Upper lobe of left lung (tissue), 6 donors: Measurements from ENCODE around the gene SEMA3D. TPM values are rescaled to one million over a fixed set of nuclear protein-coding genes. Genes with fewer than 3 reads are reported as not detected.

Experiments used
- ATAC-seq, 2 donors: fragments of 200-7000 bp; cut with Tn5 transposase; one replicate each; pipeline ENCODE4 v1.9.1; 2022; ENCODE audit warnings: mild to moderate bottlenecking in 2 of 2, moderate library complexity in 2 of 2; ENCODE audit not compliant: low FRiP score in 2 of 2
- DNase-seq, 2 donors: peaks; one replicate each; pipeline ENCODE4 v3.0.0-alpha.2; 2019 to 2020
- H3K27ac ChIP-seq, 4 donors: fragments of 200-600 bp; sonication (generic); one replicate each; pipeline ENCODE4 v1.5.1; 2016 to 2019
- H3K27me3 ChIP-seq, 4 donors: fragments of 200-600 bp; sonication (generic); one replicate each; pipeline ENCODE4 v1.5.1; 2017 to 2019
- H3K36me3 ChIP-seq, 4 donors: fragments of 200-600 bp; sonication (generic); one replicate each; pipeline ENCODE4 v1.5.1; 2016 to 2019
- H3K4me1 ChIP-seq, 4 donors: fragments of 200-600 bp; sonication (generic); one replicate each; pipeline ENCODE4 v1.5.1; 2018 to 2019
- H3K4me3 ChIP-seq, 4 donors: fragments of 200-600 bp; sonication (generic); one replicate each; pipeline ENCODE4 v1.5.1; 2017 to 2019; ENCODE audit warnings: mild to moderate bottlenecking in 2 of 4, moderate library complexity in 1 of 4
- H3K9me3 ChIP-seq, 4 donors: fragments of 200-600 bp; sonication (generic); one replicate each; pipeline ENCODE4 v1.5.1; 2018 to 2019
- CTCF ChIP-seq, 6 experiments: fragments of 450-650 bp in 4 of 6; fragments of 200-600 bp in 2 of 6; sonication (generic) in 2 of 6; IDR thresholded peaks; one replicate each; pipeline ENCODE4 v1.5.1; 2016 to 2019; ENCODE audit warnings: antibody characterized with exemption in 6 of 6
- EP300 ChIP-seq, 4 donors: sonication (generic); formaldehyde crosslinking; IDR thresholded peaks; one replicate each; pipeline ENCODE4 v1.5.1; 2017; ENCODE audit warnings: antibody characterized with exemption in 4 of 4, control low read depth in 2 of 4
- POLR2A ChIP-seq, 4 donors: fragments of 450-650 bp; IDR thresholded peaks; one replicate each; pipeline ENCODE4 v1.5.1; 2016 to 2017; ENCODE audit warnings: antibody characterized with exemption in 4 of 4, mild to moderate bottlenecking in 2 of 4
- POLR2AphosphoS5 ChIP-seq, 2 donors: sonication (generic); formaldehyde crosslinking; IDR thresholded peaks; one replicate each; pipeline ENCODE4 v1.5.1; 2017; ENCODE audit warnings: antibody characterized with exemption in 2 of 2
- WGBS, 2 donors: methylation state at CpG; one replicate each; pipeline ENCODE4 v1.1.5; 2017 to 2018; 5-methylcytosine and 5-hydroxymethylcytosine counted together
- total RNA-seq, 6 donors: library from RNA; depleted of rRNA in 4 of 6; stranded (reverse); fragments of >200 nt in 4 of 6; gene quantifications; one replicate each; pipeline versions ENCODE4 v1.1.0 to v1.2.1, GENCODE V29; 2016 to 2021
- donor health status: DM: no; HTN: no; CAD: no; lungs with moderate emphysema.
- donor health status: DM: no; HTN: yes; CAD: no; lungs with severe emphysema.

The SEMA3D gene
- total RNA-seq, 6 donors from 2014 or later = 1.7 to 8.1 (median 3.5) TPM

- no peak for ATAC-seq
Observed at GRCh38 chr7:84953234-84953633, 233.6 kb downstream of the SEMA3D start.

GRCh38 chr7:84950836-84951235, 236.0 kb downstream of the SEMA3D start:
- no peaks in the 10 kb centered on the region for H3K4me1 ChIP-seq
- ATAC-seq (no peak), DNase-seq (no peak)
- H3K27me3 ChIP-seq = no peaks in the 10 kb centered on the region
- no peaks in the 10 kb centered on the region for H3K9me3 ChIP-seq
- TF ChIP-seq CTCF (IDR thresholded peaks at IDR 0.05) (no peak), POLR2AphosphoS5 (IDR thresholded peaks at IDR 0.05) (no peak), EP300 (IDR thresholded peaks at IDR 0.05) (no peak), POLR2A (IDR thresholded peaks at IDR 0.05) (no peak)
- H3K36me3 ChIP-seq = no peaks in the 10 kb centered on the region
- H3K4me3 ChIP-seq = no peak overlapping the region
- H3K27ac ChIP-seq = no peak overlapping the region

More at GRCh38 chr7:84953234-84953633, 233.6 kb downstream of the SEMA3D start:
- TF ChIP-seq POLR2AphosphoS5 (IDR thresholded peaks at IDR 0.05) (no peak), POLR2A (IDR thresholded peaks at IDR 0.05) (no peak)
- H3K27ac ChIP-seq = no peak overlapping the region
- no peak for DNase-seq
- H3K4me3 ChIP-seq = no peak overlapping the region
- no peaks in the 10 kb centered on the region for H3K27me3 ChIP-seq
- no peaks in the 10 kb centered on the region for H3K36me3 ChIP-seq
- H3K4me1 ChIP-seq = no peaks in the 10 kb centered on the region
- 56 to 66% methylated on average over 5 of the region's 5 CpGs for WGBS, 2 donors
- no peaks in the 10 kb centered on the region for H3K9me3 ChIP-seq

GRCh38 chr7:84949501-84949900, 237.4 kb downstream of the SEMA3D start:
- Histone ChIP-seq H3K27ac (no peak overlapping the region), H3K36me3 (no peaks in the 10 kb centered on the region), H3K27me3 (no peaks in the 10 kb centered on the region), H3K4me3 (no peak overlapping the region), H3K4me1 (no peaks in the 10 kb centered on the region), H3K9me3 (no peaks in the 10 kb centered on the region)
- DNase-seq (no peak), ATAC-seq (no peak)
- TF ChIP-seq EP300 (IDR thresholded peaks at IDR 0.05) = no peak
- no peak for TF ChIP-seq POLR2A (IDR thresholded peaks at IDR 0.05)
- no peak for TF ChIP-seq POLR2AphosphoS5 (IDR thresholded peaks at IDR 0.05)
- no peak for TF ChIP-seq CTCF (IDR thresholded peaks at IDR 0.05)
- WGBS, 2 donors = 84 to 88% methylated on average over 2 of the region's 2 CpGs

- TF ChIP-seq POLR2A (IDR thresholded peaks at IDR 0.05) = no peak
- no peak for TF ChIP-seq POLR2AphosphoS5 (IDR thresholded peaks at IDR 0.05)
- no peak for TF ChIP-seq EP300 (IDR thresholded peaks at IDR 0.05)
- no peak for TF ChIP-seq CTCF (IDR thresholded peaks at IDR 0.05)
- no peaks in the 10 kb centered on the region for H3K9me3 ChIP-seq
- no peaks in the 10 kb centered on the region for H3K36me3 ChIP-seq
- H3K4me3 ChIP-seq = no peak overlapping the region
- no peak for ATAC-seq
- H3K27me3 ChIP-seq = no peaks in the 10 kb centered on the region
- 41 to 53% methylated on average over 1 of the region's 1 CpG for WGBS, 2 donors
- no peaks in the 10 kb centered on the region for H3K4me1 ChIP-seq
- H3K27ac ChIP-seq = no peak overlapping the region
- no peak for DNase-seq
Observed at GRCh38 chr7:84949067-84949466, 237.8 kb downstream of the SEMA3D start.

GRCh38 chr7:84948634-84949033, 238.2 kb downstream of the SEMA3D start:
- Histone ChIP-seq H3K36me3 (no peaks in the 10 kb centered on the region), H3K4me1 (no peaks in the 10 kb centered on the region), H3K9me3 (no peaks in the 10 kb centered on the region), H3K27me3 (no peaks in the 10 kb centered on the region), H3K4me3 (no peak overlapping the region), H3K27ac (no peak overlapping the region)
- ATAC-seq (no peak), DNase-seq (no peak)
- 65 to 83% methylated on average over 2 of the region's 2 CpGs for whole genome bisulfite sequencing, 2 donors
- TF ChIP-seq EP300 (IDR thresholded peaks at IDR 0.05) = no peak
- TF ChIP-seq POLR2A (IDR thresholded peaks at IDR 0.05) = no peak
- TF ChIP-seq POLR2AphosphoS5 (IDR thresholded peaks at IDR 0.05) = no peak
- TF ChIP-seq CTCF (IDR thresholded peaks at IDR 0.05) = no peak
